Neuron (in vitro differentiated cells): ENCODE measurements around the gene PADI2.

Source experiments
- H2AFZ ChIP-seq: one replicate; pipeline ENCODE4 v1.6.1; 2013; ENCODE audit warnings: low read depth, mild to moderate bottlenecking, inconsistent platforms, low read length, moderate library complexity
- H3K27me3 ChIP-seq: one replicate; pipeline ENCODE4 v1.6.1; 2013; ENCODE audit warnings: low read length; ENCODE audit not compliant: insufficient read depth
- H3K36me3 ChIP-seq: one replicate; pipeline ENCODE4 v1.6.1; 2013; ENCODE audit warnings: low read length; ENCODE audit not compliant: insufficient read depth
- H3K4me1 ChIP-seq: one replicate; pipeline ENCODE4 v1.6.1; 2013; ENCODE audit warnings: low read length; ENCODE audit not compliant: insufficient read depth
- H3K4me3 ChIP-seq: 2 replicates; pipeline ENCODE4 v1.5.1; 2013; ENCODE audit warnings: mild to moderate bottlenecking, low read length, moderate library complexity
- H3K9me3 ChIP-seq: one replicate; pipeline ENCODE4 v1.6.1; 2013; ENCODE audit warnings: low read length

The PADI2 gene

GRCh38 chr1:17099616-17100340, 19.5 kb downstream of the PADI2 start:
- H3K36me3 ChIP-seq: no peaks in the 10 kb centered on the region
- no peaks in the 10 kb centered on the region for H3K9me3 ChIP-seq
- no peak overlapping the region for H3K4me3 ChIP-seq
- H3K27me3 ChIP-seq: peaks cover 9% of the 10 kb centered on the region
- H3K4me1 ChIP-seq: no peaks in the 10 kb centered on the region
- no peak overlapping the region for H2AFZ ChIP-seq

- Histone ChIP-seq H2AFZ (no peak overlapping the region), H3K27me3 (peaks cover 9% of the 10 kb centered on the region)
Observed at GRCh38 chr1:17098446-17099317, 20.6 kb downstream of the PADI2 start.

GRCh38 chr1:17097787-17098186, 21.5 kb downstream of the PADI2 start:
- Histone ChIP-seq H3K4me1 (no peaks in the 10 kb centered on the region), H3K9me3 (no peaks in the 10 kb centered on the region), H3K27me3 (peaks cover 9% of the 10 kb centered on the region), H3K4me3 (no peak overlapping the region), H2AFZ (no peak overlapping the region), H3K36me3 (no peaks in the 10 kb centered on the region)

More at GRCh38 chr1:17098446-17099317, 20.6 kb downstream of the PADI2 start:
- H3K4me3 ChIP-seq: no peak overlapping the region
- no peaks in the 10 kb centered on the region for H3K9me3 ChIP-seq
- H3K36me3 ChIP-seq: no peaks in the 10 kb centered on the region
- no peaks in the 10 kb centered on the region for H3K4me1 ChIP-seq

GRCh38 chr1:17097147-17097546, 22.1 kb downstream of the PADI2 start:
- peaks cover 9% of the 10 kb centered on the region for H3K27me3 ChIP-seq
- no peaks in the 10 kb centered on the region for H3K4me1 ChIP-seq
- H3K36me3 ChIP-seq: no peaks in the 10 kb centered on the region
- no peaks in the 10 kb centered on the region for H3K9me3 ChIP-seq
- no peak overlapping the region for H2AFZ ChIP-seq
- no peak overlapping the region for H3K4me3 ChIP-seq

- Histone ChIP-seq H3K4me1 (no peaks in the 10 kb centered on the region), H3K9me3 (no peaks in the 10 kb centered on the region), H3K36me3 (no peaks in the 10 kb centered on the region), H2AFZ (no peak overlapping the region), H3K4me3 (no peak overlapping the region), H3K27me3 (peaks cover 9% of the 10 kb centered on the region)
Observed at GRCh38 chr1:17096584-17096983, 22.7 kb downstream of the PADI2 start.

- Histone ChIP-seq H3K27me3 (peaks cover 9% of the 10 kb centered on the region), H3K4me1 (no peaks in the 10 kb centered on the region), H2AFZ (no peak overlapping the region), H3K36me3 (no peaks in the 10 kb centered on the region), H3K4me3 (no peak overlapping the region), H3K9me3 (no peaks in the 10 kb centered on the region)
Observed at GRCh38 chr1:17095141-17095540, 24.1 kb downstream of the PADI2 start.

- Histone ChIP-seq H2AFZ (no peak overlapping the region), H3K36me3 (no peaks in the 10 kb centered on the region), H3K4me3 (no peak overlapping the region), H3K27me3 (peaks cover 9% of the 10 kb centered on the region), H3K4me1 (peaks cover 3% of the 10 kb centered on the region), H3K9me3 (no peaks in the 10 kb centered on the region)
Observed at GRCh38 chr1:17094664-17095063, 24.6 kb downstream of the PADI2 start.

- peaks cover 9% of the 10 kb centered on the region for H3K4me1 ChIP-seq
- no peaks in the 10 kb centered on the region for H3K9me3 ChIP-seq
- H3K27me3 ChIP-seq: peaks cover 8% of the 10 kb centered on the region
- no peak overlapping the region for H3K4me3 ChIP-seq
- no peaks in the 10 kb centered on the region for H3K36me3 ChIP-seq
- no peak overlapping the region for H2AFZ ChIP-seq
Observed at GRCh38 chr1:17093822-17094393, 25.3 kb downstream of the PADI2 start.

- H2AFZ ChIP-seq: no peak overlapping the region
- H3K36me3 ChIP-seq: no peaks in the 10 kb centered on the region
- H3K27me3 ChIP-seq: no peaks in the 10 kb centered on the region
- no peaks in the 10 kb centered on the region for H3K9me3 ChIP-seq
- peaks cover 9% of the 10 kb centered on the region for H3K4me1 ChIP-seq
- H3K4me3 ChIP-seq: no peak overlapping the region
Observed at GRCh38 chr1:17091252-17091651, 28.0 kb downstream of the PADI2 start.

GRCh38 chr1:17089506-17089905, 29.7 kb downstream of the PADI2 start:
- Histone ChIP-seq H2AFZ (no peak overlapping the region), H3K36me3 (no peaks in the 10 kb centered on the region), H3K4me1 (peaks cover 9% of the 10 kb centered on the region), H3K27me3 (peaks cover 6% of the 10 kb centered on the region), H3K4me3 (no peak overlapping the region), H3K9me3 (no peaks in the 10 kb centered on the region)

GRCh38 chr1:17086751-17087150, 32.5 kb downstream of the PADI2 start:
- Histone ChIP-seq H3K9me3 (no peaks in the 10 kb centered on the region), H3K27me3 (peaks cover 8% of the 10 kb centered on the region), H2AFZ (no peak overlapping the region), H3K36me3 (no peaks in the 10 kb centered on the region), H3K4me1 (peaks cover 9% of the 10 kb centered on the region), H3K4me3 (no peak overlapping the region)

GRCh38 chr1:17084787-17085186, 34.5 kb downstream of the PADI2 start:
- H3K36me3 ChIP-seq: no peaks in the 10 kb centered on the region
- peaks cover 8% of the 10 kb centered on the region for H3K27me3 ChIP-seq
- no peak overlapping the region for H2AFZ ChIP-seq

GRCh38 chr1:17082761-17083160, 36.5 kb downstream of the PADI2 start:
- H3K4me1 ChIP-seq: no peaks in the 10 kb centered on the region
- H3K4me3 ChIP-seq: no peak overlapping the region

More at GRCh38 chr1:17084787-17085186, 34.5 kb downstream of the PADI2 start:
- Histone ChIP-seq H3K4me3 (no peak overlapping the region), H3K4me1 (peaks cover 8% of the 10 kb centered on the region), H3K9me3 (no peaks in the 10 kb centered on the region)

More at GRCh38 chr1:17082761-17083160, 36.5 kb downstream of the PADI2 start:
- H3K9me3 ChIP-seq: no peaks in the 10 kb centered on the region
- H3K36me3 ChIP-seq: no peaks in the 10 kb centered on the region
- no peak overlapping the region for H2AFZ ChIP-seq
- peaks cover 8% of the 10 kb centered on the region for H3K27me3 ChIP-seq
